Prostate gland (tissue), 2 donors: Measurements from ENCODE around the gene BDKRB2.

ENCODE experiments used
- CTCF ChIP-seq, 4 experiments: fragments of 200-600 bp in 2 of 4; fragments of 450-650 bp in 2 of 4; sonication (generic) in 2 of 4; IDR thresholded peaks; 1 replicate in 3 of 4; 2 replicates in 1 of 4; pipeline ENCODE4 v1.5.1; 2016 to 2019; ENCODE audit warnings: antibody characterized with exemption in 4 of 4, mild to moderate bottlenecking in 2 of 4, moderate library complexity in 2 of 4
- POLR2AphosphoS5 ChIP-seq: sonication (generic); formaldehyde crosslinking; IDR thresholded peaks from one replicate; pipeline ENCODE4 v1.6.1; 2017; ENCODE audit warnings: antibody characterized with exemption

- no peak for TF ChIP-seq CTCF (IDR thresholded peaks at IDR 0.05)
- TF ChIP-seq POLR2AphosphoS5 = no peak
Observed at GRCh38 chr14:96252323-96252998, 47.8 kb downstream of the BDKRB2 start.
